Smooth muscle cell (in vitro differentiated cells): Measurements from ENCODE around the gene LPIN3. TPM values are rescaled to one million over a fixed set of nuclear protein-coding genes. Genes with fewer than 3 reads are reported as not detected.

Experiments used
- DNase-seq: peaks from one replicate; lab custom pipeline; 2025; ENCODE audit not compliant: unreplicated experiment; lab: John Stamatoyannopoulos, UW
- H2AFZ ChIP-seq: fragments of 200-600 bp; sonication (generic); 2 replicates; pipeline ENCODE4 v1.6.0; 2016; ENCODE audit warnings: antibody characterized with exemption, low read depth, mild to moderate bottlenecking
- H3F3A ChIP-seq: fragments of 200-600 bp; sonication (generic); 2 replicates; pipeline ENCODE4 v1.6.0; 2017; ENCODE audit warnings: antibody characterized with exemption, low read depth
- H3K27ac ChIP-seq: fragments of 200-600 bp; sonication (generic); 2 replicates; pipeline ENCODE4 v1.5.1; 2016; ENCODE audit warnings: low read depth, mild to moderate bottlenecking
- H3K27me3 ChIP-seq: fragments of 200-600 bp; sonication (generic); 2 replicates; pipeline ENCODE4 v1.6.1; 2016; ENCODE audit warnings: low read depth, mild to moderate bottlenecking
- H3K36me3 ChIP-seq: fragments of 200-600 bp; sonication (generic); 2 replicates; pipeline ENCODE4 v1.5.1; 2016; ENCODE audit warnings: low read depth
- H3K4me1 ChIP-seq: fragments of 200-600 bp; sonication (generic); 2 replicates; pipeline ENCODE4 v1.5.1; 2016; ENCODE audit warnings: low read depth
- H3K4me2 ChIP-seq: fragments of 200-600 bp; sonication (generic); 2 replicates; pipeline ENCODE4 v1.6.0; 2016; ENCODE audit warnings: mild to moderate bottlenecking
- H3K4me3 ChIP-seq: fragments of 200-600 bp; sonication (generic); 2 replicates; pipeline ENCODE4 v1.5.1; 2016; ENCODE audit warnings: mild to moderate bottlenecking
- H3K79me2 ChIP-seq: fragments of 200-600 bp; sonication (generic); 2 replicates; pipeline ENCODE4 v1.6.0; 2016; ENCODE audit warnings: low read depth, mild to moderate bottlenecking
- H3K9ac ChIP-seq: fragments of 200-600 bp; sonication (generic); 2 replicates; pipeline ENCODE4 v1.6.0; 2016; ENCODE audit warnings: low read depth
- H3K9me3 ChIP-seq: fragments of 200-600 bp; sonication (generic); replicated peaks from 2 replicates; pipeline ENCODE4 v1.5.1; 2016; ENCODE audit warnings: low read depth
- H4K20me1 ChIP-seq: fragments of 200-600 bp; sonication (generic); 2 replicates; pipeline ENCODE4 v1.6.0; 2016; ENCODE audit warnings: low read depth
- CTCF ChIP-seq: fragments of 200-600 bp; sonication (generic); IDR thresholded peaks from 2 replicates; pipeline ENCODE4 v1.5.1; 2017; ENCODE audit warnings: borderline replicate concordance, mild to moderate bottlenecking, antibody characterized with exemption; ENCODE audit not compliant: insufficient read depth, poor library complexity, severe bottlenecking
- WGBS: methylation state at CpG from one replicate; pipeline ENCODE4 v1.1.7; 2016; ENCODE audit warnings: low lambda C conversion rate; 5-methylcytosine and 5-hydroxymethylcytosine counted together
- polyA plus RNA-seq: library from polyadenylated mRNA; unstranded; fragments of >200 nt; fragmentation: Nextera tagmentation; extraction: Ambion mirVana; gene quantifications from 2 replicates; pipeline ENCODE4 v1.2.1, GENCODE V29; 2016
- total RNA-seq: library from RNA; depleted of rRNA; stranded (reverse); fragments of >200 nt; gene quantifications from 2 replicates; pipeline ENCODE4 v1.2.3, GENCODE V29; 2014

Gene LPIN3
- total and polyA plus RNA-seq, 2 experiments from 2014 or later, result 6.9 to 12.5 TPM

DNA sequence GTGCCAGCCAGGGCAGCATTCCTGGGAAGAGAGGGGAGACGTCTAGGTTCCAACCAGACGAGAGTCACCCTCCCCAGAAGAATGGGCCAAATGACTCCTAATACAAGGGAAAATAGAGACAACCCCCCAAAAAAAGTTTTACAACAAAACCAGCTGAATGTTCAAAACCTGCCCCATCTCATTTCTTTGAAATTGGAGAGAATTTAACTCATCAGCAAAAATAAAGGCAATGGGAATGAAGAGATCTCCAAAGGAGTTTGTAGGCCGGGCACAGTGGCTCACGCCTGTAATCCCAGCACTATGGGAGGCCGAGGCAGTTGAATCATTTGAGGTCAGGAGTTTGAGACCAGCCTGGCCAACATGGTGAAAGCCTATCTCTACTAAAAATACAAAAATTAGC is 35.7 kb downstream of the LPIN3 start:
- no peak overlapping the region for H3K27ac ChIP-seq
- no peak overlapping the region for H3K9ac ChIP-seq
- H3F3A ChIP-seq, result no peaks in the 10 kb centered on the region
- no peak for TF ChIP-seq CTCF
- no peaks in the 10 kb centered on the region for H4K20me1 ChIP-seq
- H3K36me3 ChIP-seq, result no peaks in the 10 kb centered on the region
- peaks cover 7% of the 10 kb centered on the region for H3K27me3 ChIP-seq
- no peaks in the 10 kb centered on the region for H3K79me2 ChIP-seq
- WGBS, result 90% methylated on average over 5 of the region's 5 CpGs
- no peak for DNase-seq
- no peaks in the 10 kb centered on the region for H3K4me1 ChIP-seq
- no peaks in the 10 kb centered on the region for H3K9me3 ChIP-seq
- no peak overlapping the region for H3K4me2 ChIP-seq
- no peak overlapping the region for H3K4me3 ChIP-seq
- no peak overlapping the region for H2AFZ ChIP-seq

DNA sequence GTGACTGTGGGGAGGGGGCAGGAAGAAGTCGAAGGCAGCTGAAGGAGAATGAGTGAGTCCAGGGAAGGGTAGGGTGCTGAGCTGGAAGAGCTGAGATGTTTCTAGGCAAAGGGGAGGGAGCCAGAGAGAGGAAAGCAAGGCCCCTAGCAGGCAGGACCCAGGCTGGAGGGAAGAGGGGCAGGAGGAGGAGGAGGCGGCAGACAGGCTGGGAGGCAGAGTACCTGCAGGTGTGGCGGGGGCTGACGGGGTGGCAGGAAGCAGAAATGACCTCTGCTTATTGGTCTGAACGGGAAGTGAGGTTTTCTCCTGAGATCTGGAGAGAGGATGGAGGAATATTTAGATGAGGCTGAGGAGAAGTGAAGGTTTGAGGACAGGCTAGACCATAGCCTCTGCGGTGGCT is 36.7 kb downstream of the LPIN3 start:
- DNase-seq, result no peak
- Histone ChIP-seq H4K20me1 (no peaks in the 10 kb centered on the region), H3K9me3 (no peaks in the 10 kb centered on the region), H3K27me3 (peaks cover 7% of the 10 kb centered on the region), H3K36me3 (no peaks in the 10 kb centered on the region), H3K4me2 (no peak overlapping the region), H3F3A (no peaks in the 10 kb centered on the region), H3K79me2 (no peaks in the 10 kb centered on the region), H3K9ac (no peak overlapping the region), H2AFZ (no peak overlapping the region), H3K4me3 (no peak overlapping the region), H3K4me1 (no peaks in the 10 kb centered on the region), H3K27ac (no peak overlapping the region)
- 76% methylated on average over 6 of the region's 6 CpGs for WGBS
- no peak for TF ChIP-seq CTCF

GRCh38 chr20:41379551-41379950 is 38.9 kb downstream of the LPIN3 start:
- Histone ChIP-seq H2AFZ (no peak overlapping the region), H3K79me2 (no peaks in the 10 kb centered on the region), H3F3A (no peaks in the 10 kb centered on the region), H4K20me1 (no peaks in the 10 kb centered on the region), H3K9ac (no peak overlapping the region), H3K27me3 (peaks cover 7% of the 10 kb centered on the region), H3K27ac (no peak overlapping the region), H3K4me2 (no peak overlapping the region), H3K4me1 (no peaks in the 10 kb centered on the region), H3K36me3 (no peaks in the 10 kb centered on the region), H3K9me3 (no peaks in the 10 kb centered on the region), H3K4me3 (no peak overlapping the region)
- TF ChIP-seq CTCF, result no peak
- WGBS, result 92% methylated on average over 2 of the region's 2 CpGs
- no peak for DNase-seq

- DNase-seq, result no peak
- no peak overlapping the region for H3K27ac ChIP-seq
Measured at GRCh38 chr20:41380551-41381193, 40.1 kb downstream of the LPIN3 start.

More at GRCh38 chr20:41380551-41381193, 40.1 kb downstream of the LPIN3 start:
- no peak overlapping the region for H3K9ac ChIP-seq
- H3K4me1 ChIP-seq, result no peaks in the 10 kb centered on the region
- H3K9me3 ChIP-seq, result no peaks in the 10 kb centered on the region
- no peaks in the 10 kb centered on the region for H3K36me3 ChIP-seq
- H3K4me2 ChIP-seq, result no peak overlapping the region
- peaks cover 7% of the 10 kb centered on the region for H3K27me3 ChIP-seq
- 85% methylated on average over 12 of the region's 12 CpGs for WGBS
- no peak overlapping the region for H2AFZ ChIP-seq
- no peak for TF ChIP-seq CTCF
- H3K79me2 ChIP-seq, result no peaks in the 10 kb centered on the region
- no peaks in the 10 kb centered on the region for H4K20me1 ChIP-seq
- H3F3A ChIP-seq, result no peaks in the 10 kb centered on the region
- no peak overlapping the region for H3K4me3 ChIP-seq
